ENCODE data around the gene CEL.

DNA sequence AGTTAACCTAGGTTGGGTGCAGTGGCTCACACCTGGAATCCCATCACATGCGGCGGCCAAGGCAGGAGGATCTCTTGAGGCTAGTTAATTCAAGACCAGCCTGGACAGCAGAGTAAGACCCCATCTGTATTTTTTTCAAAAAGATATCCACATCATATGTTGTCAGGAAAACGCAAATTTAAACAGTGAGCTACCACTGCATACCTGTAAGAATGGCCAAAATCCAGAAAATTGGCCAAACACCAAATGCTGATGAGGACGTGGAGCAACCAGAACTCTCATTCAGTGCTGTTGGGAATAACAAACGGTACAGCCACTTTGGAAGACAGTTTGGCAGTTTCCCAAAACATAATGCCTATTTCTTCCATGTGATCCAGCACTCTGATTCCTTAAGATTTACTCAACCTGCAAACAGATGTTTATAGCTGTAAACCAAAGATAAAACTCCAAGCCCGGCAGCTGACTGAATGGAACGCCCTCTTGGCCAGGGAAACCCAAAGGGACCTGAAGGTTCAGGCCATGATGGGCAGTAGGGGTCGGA is 12.4 kb downstream of the CEL start:
- no peak for TF ChIP-seq YY1 (IDR thresholded peaks at IDR 0.05; ENCODE audit: insufficient read depth, insufficient read length)
- no peak for TF ChIP-seq ZNF274 (IDR thresholded peaks at IDR 0.05; ENCODE audit: low read depth, low read length)
